Measurements from ENCODE around the gene GATB. TPM values are rescaled to one million over a fixed set of nuclear protein-coding genes. Genes with fewer than 3 reads are reported as not detected.

The GATB gene
- total RNA-seq, 1 experiment from 2014 or later = 21.2 TPM

DNA sequence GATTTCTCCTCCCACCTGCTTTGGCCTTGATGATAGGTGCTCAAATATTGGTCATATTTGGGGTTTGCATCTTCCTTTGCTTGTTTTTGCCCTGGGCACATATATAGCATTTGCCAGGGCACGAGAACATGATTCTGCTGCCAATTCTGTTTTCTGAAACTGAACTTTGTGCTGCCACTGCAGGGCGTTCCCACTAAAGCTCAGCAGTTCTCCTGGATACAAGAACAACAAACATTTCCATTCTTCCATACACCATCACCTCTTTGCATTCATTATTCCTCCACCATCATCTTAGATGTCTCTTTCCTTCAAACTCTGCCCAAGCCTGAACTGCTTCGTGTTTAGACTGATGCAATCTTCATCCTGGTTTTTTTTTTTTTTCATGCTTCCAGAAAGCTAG, 36.3 kb upstream of the GATB start:
- Mint-ChIP-seq H3K27me3 (ENCODE audit: low read depth) (no peaks in the 10 kb centered on the region), H3K27ac (no peak overlapping the region), H3K4me3 (no peak overlapping the region), H3K36me3 (ENCODE audit: insufficient read depth in 1 of 3, low read depth in 3 of 3) (peaks cover 0 to 5% (median 2%) of the 10 kb centered on the region in 3 experiments; a peak in 2 of 7 replicates), H3K9me3 (peaks cover 0 to 3% of the 10 kb centered on the region in 2 experiments; a peak in 1 of 5 replicates), H3K4me1 (peaks cover 14 to 26% of the 10 kb centered on the region in 2 experiments)
- Histone ChIP-seq H3K23ac (ENCODE audit: insufficient read length, low read depth, low read length) (no peak overlapping the region), H3K9ac (ENCODE audit: extremely low read depth, insufficient read length, low read length) (no peak overlapping the region), H3T11ph (ENCODE audit: low read length) (no peak overlapping the region), H3K79me2 (ENCODE audit: insufficient read depth, low read length) (no peaks in the 10 kb centered on the region), H3K27me3 (ENCODE audit: insufficient read depth, low read length) (no peaks in the 10 kb centered on the region), H2BK12ac (ENCODE audit: insufficient read length, low read depth, low read length) (no peak overlapping the region), H2BK20ac (ENCODE audit: low read depth, low read length, poor library complexity, severe bottlenecking) (no peak overlapping the region), H3K27ac (ENCODE audit: insufficient read length, low read depth, low read length) (no peak overlapping the region), H3K4me1 (ENCODE audit: insufficient read depth, low read length) (peaks cover 7% of the 10 kb centered on the region; the same call in 1 of the 2 replicates), H2BK15ac (ENCODE audit: low read depth, low read length) (no peak overlapping the region), H3K14ac (ENCODE audit: insufficient read depth, low read length) (no peak overlapping the region), H3K79me1 (ENCODE audit: insufficient read depth, low read depth, low read length, poor library complexity, severe bottlenecking) (no peaks in the 10 kb centered on the region), H3K56ac (ENCODE audit: insufficient read length, low read depth, low read length) (no peak overlapping the region), H2BK5ac (ENCODE audit: insufficient read length, low read length) (no peak overlapping the region), H4K91ac (ENCODE audit: insufficient read length, low read depth, low read length) (no peak overlapping the region), H3K4me2 (ENCODE audit: insufficient read depth, insufficient read length, low read length) (no peak overlapping the region), H2BK120ac (ENCODE audit: low read depth, low read length, poor library complexity, severe bottlenecking) (no peak overlapping the region), H3K23me2 (ENCODE audit: insufficient read length, low read depth, low read length, poor library complexity, severe bottlenecking) (no peaks in the 10 kb centered on the region), H3K4ac (ENCODE audit: low read depth, low read length) (no peak overlapping the region), H3K9me3 (ENCODE audit: control insufficient read depth, low read depth, low read length) (no peaks in the 10 kb centered on the region), H2AK5ac (ENCODE audit: insufficient read length, low read length) (no peak overlapping the region), H3K18ac (ENCODE audit: insufficient read length, low read depth, low read length) (no peak overlapping the region), H4K5ac (ENCODE audit: insufficient read length, low read depth, low read length) (no peak overlapping the region), H2AFZ (ENCODE audit: low read length) (no peak overlapping the region), H4K20me1 (ENCODE audit: control insufficient read depth, insufficient read depth, insufficient read length) (no peaks in the 10 kb centered on the region), H4K8ac (replicated peaks; ENCODE audit: insufficient read length, low read depth, low read length) (no peak overlapping the region)
- no peak for DNase-seq
- WGBS (ENCODE audit: extremely low coverage, insufficient read length, low lambda C conversion rate) = no CpG with 5 or more reads among the region's 3 CpGs
- TF ChIP-seq, protein P1, sequence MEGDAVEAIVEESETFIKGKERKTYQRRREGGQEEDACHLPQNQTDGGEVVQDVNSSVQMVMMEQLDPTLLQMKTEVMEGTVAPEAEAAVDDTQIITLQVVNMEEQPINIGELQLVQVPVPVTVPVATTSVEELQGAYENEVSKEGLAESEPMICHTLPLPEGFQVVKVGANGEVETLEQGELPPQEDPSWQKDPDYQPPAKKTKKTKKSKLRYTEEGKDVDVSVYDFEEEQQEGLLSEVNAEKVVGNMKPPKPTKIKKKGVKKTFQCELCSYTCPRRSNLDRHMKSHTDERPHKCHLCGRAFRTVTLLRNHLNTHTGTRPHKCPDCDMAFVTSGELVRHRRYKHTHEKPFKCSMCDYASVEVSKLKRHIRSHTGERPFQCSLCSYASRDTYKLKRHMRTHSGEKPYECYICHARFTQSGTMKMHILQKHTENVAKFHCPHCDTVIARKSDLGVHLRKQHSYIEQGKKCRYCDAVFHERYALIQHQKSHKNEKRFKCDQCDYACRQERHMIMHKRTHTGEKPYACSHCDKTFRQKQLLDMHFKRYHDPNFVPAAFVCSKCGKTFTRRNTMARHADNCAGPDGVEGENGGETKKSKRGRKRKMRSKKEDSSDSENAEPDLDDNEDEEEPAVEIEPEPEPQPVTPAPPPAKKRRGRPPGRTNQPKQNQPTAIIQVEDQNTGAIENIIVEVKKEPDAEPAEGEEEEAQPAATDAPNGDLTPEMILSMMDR (conservative IDR thresholded peaks at IDR 0.05) = no peak

Measured in H9 (cell line).